GM13977 (cell line): Measurements from ENCODE around the gene CRB2.

Experiments
- DNase-seq: peaks from one replicate; pipeline ENCODE4 v3.0.0; 2012; ENCODE audit warnings: low spot score
- CTCF ChIP-seq: IDR thresholded peaks from 2 replicates; pipeline ENCODE4 v1.5.1; 2012; ENCODE audit warnings: mild to moderate bottlenecking, control low read depth; ENCODE audit not compliant: insufficient read depth; ENCODE audit errors: extremely low read depth, missing control alignments
- in situ Hi-C: fragments of 300-500 bp; cut with MboI; formaldehyde crosslinking; loops from one replicate; pipeline ENCODE4 v1.12.0; 2022; ENCODE audit warnings: low sequenced_read_pairs, low pct_unique_long_range_greater_than_20kb, mixed read lengths, inconsistent platforms; ENCODE audit not compliant: unreplicated experiment

Gene CRB2

DNA sequence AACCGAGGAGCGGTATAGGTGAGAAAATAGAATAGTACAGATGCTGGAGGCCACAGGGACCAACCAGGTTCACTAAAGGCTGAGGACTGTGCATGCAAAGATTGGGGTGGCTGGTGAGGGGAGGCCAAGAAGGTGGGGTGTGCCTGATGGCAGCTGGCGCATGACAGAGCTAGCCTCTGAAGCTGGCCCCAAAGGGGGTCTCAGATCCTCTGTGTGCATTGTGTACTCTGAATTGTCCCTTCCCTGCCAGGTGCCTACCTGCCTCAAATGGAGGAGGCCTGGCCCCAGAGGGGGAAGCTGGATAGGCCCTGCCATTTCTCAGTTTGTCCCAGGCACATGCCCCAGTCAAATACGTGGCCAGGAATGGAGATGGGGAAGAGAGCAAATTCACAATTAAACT is 63.1 kb downstream of the CRB2 start:
- no peak for DNase-seq
- in situ Hi-C loops, result no loop called here
- no peak for TF ChIP-seq CTCF

DNA sequence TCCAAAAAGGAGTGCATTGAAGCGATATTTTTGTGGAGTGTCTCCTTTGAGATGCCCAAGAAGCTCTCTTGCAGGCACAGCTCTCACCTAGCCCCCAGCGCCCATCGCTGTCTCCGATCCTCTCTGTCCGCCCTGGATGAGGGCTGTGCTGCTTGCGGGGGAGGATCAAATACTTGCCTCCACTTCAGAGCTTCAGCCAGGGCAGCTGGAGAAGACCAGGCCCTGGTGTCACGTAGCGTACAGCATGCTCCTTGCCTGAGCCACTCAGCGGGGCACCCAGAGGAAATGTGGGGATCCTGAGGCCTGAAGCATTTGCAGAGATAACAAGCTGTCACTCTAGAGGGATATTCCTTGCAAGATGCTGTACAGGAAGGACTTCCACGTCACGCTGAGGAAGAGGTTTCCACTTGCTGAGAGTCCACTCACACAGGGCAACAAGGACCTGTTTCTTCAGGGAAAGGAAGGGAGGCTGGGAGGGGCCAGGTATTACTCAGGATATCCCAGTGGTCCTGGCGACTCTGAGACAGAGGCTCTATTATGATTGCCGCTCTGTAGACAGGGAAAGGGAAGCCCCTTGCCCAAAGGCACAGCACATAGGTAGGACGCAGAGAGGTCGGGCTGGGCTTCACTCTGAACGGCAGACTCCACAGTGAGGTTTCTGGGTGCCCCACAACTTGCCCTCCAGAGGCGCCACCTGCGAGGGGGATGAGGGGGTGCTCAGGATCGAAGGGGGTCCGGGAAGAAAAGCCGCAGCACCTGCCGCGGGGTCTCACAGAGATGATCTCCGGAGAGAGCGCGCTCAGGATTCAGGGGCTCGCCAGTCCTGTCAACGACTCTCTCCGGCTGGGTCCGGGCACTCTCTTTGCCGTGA is 64.0 kb downstream of the CRB2 start:
- no peak for DNase-seq
- no peak for TF ChIP-seq CTCF
- in situ Hi-C loops, result no loop called here

DNA sequence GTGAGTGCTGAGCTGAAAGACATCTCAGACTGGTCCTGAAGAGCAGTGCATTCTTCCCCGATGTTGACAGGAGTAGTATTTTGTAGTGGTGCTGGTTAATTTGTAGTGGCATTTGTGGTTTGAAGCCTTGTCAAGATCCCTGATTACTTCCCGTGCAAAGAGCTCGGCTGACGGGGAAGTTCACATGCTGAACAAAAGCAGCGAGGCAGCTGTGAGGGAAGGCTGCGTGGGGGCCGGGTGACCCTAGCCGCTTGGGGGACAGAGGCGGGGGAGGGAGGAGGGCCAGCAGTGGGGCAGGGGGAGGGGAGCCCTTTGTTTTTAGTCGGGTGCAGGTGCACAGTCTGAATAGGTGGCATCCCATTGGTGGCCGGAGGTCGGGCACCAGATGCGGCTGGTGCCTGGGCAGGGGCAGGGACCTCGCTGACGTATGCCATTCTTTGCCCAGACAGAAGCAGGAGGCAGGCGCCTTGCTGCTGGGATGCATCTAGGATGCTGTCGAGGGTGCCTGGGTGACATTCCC is 64.7 kb downstream of the CRB2 start:
- TF ChIP-seq CTCF, result no peak
- DNase-seq, result no peak
- in situ Hi-C loops, result no loop called here

- in situ Hi-C loops, result no loop called here
- DNase-seq, result no peak
- TF ChIP-seq CTCF, result no peak
Measured at GRCh38 chr9:123421186-123421585, 65.2 kb downstream of the CRB2 start.

GRCh38 chr9:123421801-123422455 is 65.9 kb downstream of the CRB2 start:
- no peak for DNase-seq
- in situ Hi-C loops, result no loop called here
- no peak for TF ChIP-seq CTCF

GRCh38 chr9:123422635-123423310 is 66.8 kb downstream of the CRB2 start:
- in situ Hi-C loops, result no loop called here

More at GRCh38 chr9:123422635-123423310, 66.8 kb downstream of the CRB2 start:
- TF ChIP-seq CTCF, result no peak
- no peak for DNase-seq
